Nephron progenitor cell (in vitro differentiated cells): ENCODE results near the gene RETREG1.

Experiments used
- DNase-seq: peaks from one replicate; pipeline ENCODE4 v3.0.0; 2021
- H3K27ac Mint-ChIP-seq: 2 replicates; pipeline ENCODE4 v1.8.0; 2021; ENCODE audit warnings: mild to moderate bottlenecking, moderate library complexity, mixed read lengths
- H3K27me3 Mint-ChIP-seq: 2 replicates; pipeline ENCODE4 v1.8.0; 2021; ENCODE audit warnings: mild to moderate bottlenecking, low read depth, mixed read lengths; ENCODE audit not compliant: poor library complexity
- H3K36me3 Mint-ChIP-seq: 2 replicates; pipeline ENCODE4 v1.8.0; 2021; ENCODE audit warnings: low read depth, mixed read lengths
- H3K4me1 Mint-ChIP-seq: 2 replicates; pipeline ENCODE4 v1.8.0; 2021; ENCODE audit warnings: mixed read lengths
- H3K4me3 Mint-ChIP-seq: 2 replicates; pipeline ENCODE4 v1.8.0; 2021; ENCODE audit warnings: mild to moderate bottlenecking, moderate library complexity, mixed read lengths
- H3K9me3 Mint-ChIP-seq: 2 replicates; pipeline ENCODE4 v1.8.0; 2021; ENCODE audit warnings: mild to moderate bottlenecking, moderate library complexity, mixed read lengths
- CTCF ChIP-seq: fragments of 200-600 bp; sonication (generic); IDR thresholded peaks from 2 replicates; pipeline ENCODE4 v1.5.0; 2021; ENCODE audit warnings: antibody characterized with exemption

RETREG1 gene

DNA sequence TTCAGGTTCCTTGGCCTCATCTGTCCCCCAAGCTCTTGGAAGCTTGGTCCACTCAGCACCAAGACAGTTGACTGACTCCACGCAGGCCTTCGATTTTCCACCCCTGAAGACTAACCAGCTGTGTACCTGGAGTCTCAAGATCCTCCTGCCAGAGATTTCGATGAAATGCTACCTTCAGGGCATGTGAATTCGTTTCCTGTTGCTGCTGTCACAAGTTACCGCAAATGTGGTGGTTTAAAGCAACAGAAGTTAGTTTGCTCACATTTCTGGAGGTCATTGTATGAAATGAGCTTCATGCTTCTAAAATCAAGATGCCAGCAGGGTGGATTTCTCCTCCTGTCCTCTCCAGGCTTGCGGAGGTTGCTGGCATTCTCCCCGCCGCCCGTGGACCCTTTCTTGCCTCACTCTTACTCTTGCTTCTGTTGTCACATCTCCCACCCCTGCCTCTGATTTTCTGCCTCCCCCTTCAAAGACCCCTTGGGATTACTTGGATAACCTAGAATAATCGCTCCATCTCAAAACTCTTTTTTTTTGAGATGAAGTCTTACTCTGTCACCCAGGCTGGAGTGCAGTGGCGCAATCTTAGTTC is 27.6 kb upstream of the RETREG1 start:
- no peak for DNase-seq
- no peak for TF ChIP-seq CTCF
- Mint-ChIP-seq H3K9me3 (peaks cover 35% of the 10 kb centered on the region), H3K27ac (no peak overlapping the region), H3K4me3 (no peak overlapping the region), H3K27me3 (peaks cover 7% of the 10 kb centered on the region), H3K4me1 (no peaks in the 10 kb centered on the region), H3K36me3 (no peaks in the 10 kb centered on the region)

- Mint-ChIP-seq H3K36me3 (peaks cover 4% of the 10 kb centered on the region), H3K4me1 (no peaks in the 10 kb centered on the region), H3K4me3 (no peak overlapping the region), H3K9me3 (peaks cover 30% of the 10 kb centered on the region), H3K27ac (no peak overlapping the region), H3K27me3 (peaks cover 5% of the 10 kb centered on the region)
- no peak for DNase-seq
- no peak for TF ChIP-seq CTCF
Measured at GRCh38 chr5:16642867-16643266, 26.1 kb upstream of the RETREG1 start.

DNA sequence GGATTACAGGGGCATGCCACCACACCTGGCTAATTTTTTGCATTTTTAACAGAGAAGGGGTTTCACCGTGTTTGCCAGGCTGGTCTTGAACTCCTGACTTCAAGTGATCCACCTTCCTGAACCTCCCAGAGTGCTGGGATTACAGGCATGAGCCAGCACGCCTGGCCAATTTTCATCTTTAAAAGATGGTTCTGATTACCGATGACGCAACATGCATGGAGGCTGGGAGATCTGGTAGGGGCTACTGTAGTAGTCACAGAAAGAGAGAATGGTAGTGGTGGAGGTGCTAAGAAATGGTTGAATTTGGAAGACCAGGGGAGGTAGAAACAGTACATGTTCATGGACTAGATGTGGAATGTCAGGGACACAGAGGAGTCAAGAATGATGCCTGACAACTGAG is 22.4 kb upstream of the RETREG1 start:
- no peak for DNase-seq
- peaks cover 4% of the 10 kb centered on the region for H3K36me3 Mint-ChIP-seq
- no peak for TF ChIP-seq CTCF
- H3K4me1 Mint-ChIP-seq = no peaks in the 10 kb centered on the region
- peaks cover 7% of the 10 kb centered on the region for H3K27me3 Mint-ChIP-seq
- no peak overlapping the region for H3K27ac Mint-ChIP-seq
- no peak overlapping the region for H3K4me3 Mint-ChIP-seq
- H3K9me3 Mint-ChIP-seq = peaks cover 30% of the 10 kb centered on the region

GRCh38 chr5:16628376-16628775 is 11.6 kb upstream of the RETREG1 start:
- Mint-ChIP-seq H3K27me3 (peaks cover 12% of the 10 kb centered on the region), H3K27ac (no peak overlapping the region), H3K9me3 (peaks cover 8% of the 10 kb centered on the region), H3K4me1 (peaks cover 8% of the 10 kb centered on the region), H3K36me3 (no peaks in the 10 kb centered on the region), H3K4me3 (no peak overlapping the region)
- no peak for TF ChIP-seq CTCF
- DNase-seq = no peak

GRCh38 chr5:16626696-16627264 is 10.0 kb upstream of the RETREG1 start:
- H3K27me3 Mint-ChIP-seq = peaks cover 17% of the 10 kb centered on the region
- no peaks in the 10 kb centered on the region for H3K36me3 Mint-ChIP-seq
- DNase-seq = no peak

More at GRCh38 chr5:16626696-16627264, 10.0 kb upstream of the RETREG1 start:
- no peak for TF ChIP-seq CTCF
- peaks cover 5% of the 10 kb centered on the region for H3K9me3 Mint-ChIP-seq
- no peak overlapping the region for H3K4me3 Mint-ChIP-seq
- H3K4me1 Mint-ChIP-seq = peaks cover 8% of the 10 kb centered on the region
- H3K27ac Mint-ChIP-seq = no peak overlapping the region
